SK-N-DZ (cell line): ENCODE measurements around the gene MORN5.

Experiments
- DNase-seq: peaks from one replicate; pipeline ENCODE4 v3.0.0-alpha.2; 2015; ENCODE audit warnings: low spot score

The MORN5 gene

DNA sequence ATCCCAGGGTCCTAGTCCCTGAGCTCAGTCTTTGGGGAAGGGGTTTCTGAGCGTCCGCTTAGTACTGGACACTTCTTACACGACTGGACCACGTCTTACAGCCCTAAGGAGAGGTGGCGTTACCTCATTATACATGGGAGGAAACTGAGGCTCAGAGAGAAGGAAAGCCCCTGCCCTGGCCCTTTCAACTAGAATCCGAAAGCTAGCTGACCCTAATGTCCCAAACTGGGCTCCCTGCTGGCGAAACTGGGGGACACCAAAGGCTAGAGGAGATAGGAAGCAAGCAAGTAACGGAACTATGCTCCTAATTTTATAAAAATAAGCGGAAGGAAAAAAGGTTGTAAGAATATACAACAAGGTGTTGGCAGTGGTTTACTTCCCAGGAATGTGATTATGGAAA, 54.8 kb downstream of the MORN5 start:
- DNase-seq = no peak

DNA sequence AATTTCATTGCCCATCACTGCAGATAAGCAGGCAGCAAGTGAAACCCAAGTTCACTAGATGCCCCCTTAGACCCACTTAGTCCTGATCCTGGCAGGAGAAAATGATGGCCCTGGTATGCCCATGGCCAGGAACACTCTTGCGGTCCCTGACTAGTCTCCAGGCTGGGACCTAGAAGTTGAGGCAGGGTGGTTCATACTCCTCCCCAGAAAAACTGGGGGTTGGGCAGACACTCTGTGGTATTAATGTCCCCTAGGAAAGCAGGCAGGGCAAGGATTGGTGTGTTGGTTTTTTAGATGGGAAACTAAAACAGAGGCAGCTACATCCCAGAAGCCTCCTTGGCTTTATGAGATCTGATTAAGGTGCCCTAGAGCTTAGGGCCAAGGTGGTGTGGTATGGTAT, 56.0 kb downstream of the MORN5 start:
- DNase-seq = no peak

DNA sequence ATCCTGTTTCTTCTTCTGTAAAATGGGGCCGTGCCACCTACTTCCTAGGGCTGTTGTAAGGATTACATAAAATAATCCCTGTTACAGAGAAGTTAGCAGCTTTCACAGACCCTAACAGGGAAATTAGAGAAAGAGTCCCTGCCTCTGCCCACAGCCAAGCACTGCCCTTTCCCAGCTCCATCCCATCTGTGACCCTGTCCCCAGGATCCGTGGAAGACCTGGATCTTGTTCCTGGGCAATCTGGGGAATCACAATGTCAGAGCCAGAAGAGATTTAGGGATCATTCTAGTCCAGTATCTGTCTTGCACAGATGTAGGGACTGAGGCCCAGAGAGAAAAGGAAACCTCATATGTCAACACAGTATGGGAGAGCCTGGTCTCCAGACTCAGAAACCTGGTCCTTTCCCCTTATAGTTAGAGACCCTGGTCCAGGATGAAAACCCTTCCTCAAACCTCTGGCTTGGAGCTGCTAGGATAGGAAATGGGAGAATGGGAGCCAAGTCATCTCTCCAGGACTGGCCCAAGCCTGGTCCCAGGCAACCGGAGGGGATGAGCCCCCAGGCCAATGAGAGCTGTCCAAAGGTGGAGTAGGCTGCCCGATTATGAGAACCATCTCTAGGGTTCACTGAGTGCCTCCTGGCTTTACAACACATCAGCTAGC, 56.6 kb downstream of the MORN5 start:
- no peak for DNase-seq

DNA sequence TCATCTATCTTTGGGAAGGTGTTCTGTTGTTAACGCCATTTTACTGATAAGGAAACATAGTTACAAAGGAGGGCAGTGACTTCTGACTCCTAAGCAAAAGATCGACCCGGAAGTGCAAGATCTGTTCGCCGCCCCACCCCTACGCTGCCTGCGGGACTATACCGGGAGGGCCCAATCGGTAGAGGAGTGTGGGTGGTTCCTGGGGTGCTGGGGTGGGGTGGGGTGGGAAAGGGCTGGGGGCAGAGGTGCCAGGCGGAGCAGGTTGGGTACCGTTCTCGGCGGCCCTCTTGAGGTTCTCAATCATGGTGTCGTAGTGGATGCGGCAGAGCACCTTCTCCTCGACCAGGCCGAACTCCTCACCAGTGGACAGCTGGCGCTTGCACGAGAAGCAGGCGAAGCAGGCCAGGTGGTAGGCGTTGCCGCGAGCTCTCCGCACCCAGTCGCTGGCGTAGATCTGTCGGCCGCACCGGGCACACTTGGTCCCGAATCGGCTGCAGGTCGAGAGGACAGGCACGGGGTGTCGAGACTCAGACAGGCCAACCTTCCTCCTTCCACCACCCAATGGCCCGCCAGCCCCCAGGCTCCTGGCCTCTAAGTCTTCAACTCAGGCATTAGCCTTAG, 57.2 kb downstream of the MORN5 start:
- no peak for DNase-seq

DNA sequence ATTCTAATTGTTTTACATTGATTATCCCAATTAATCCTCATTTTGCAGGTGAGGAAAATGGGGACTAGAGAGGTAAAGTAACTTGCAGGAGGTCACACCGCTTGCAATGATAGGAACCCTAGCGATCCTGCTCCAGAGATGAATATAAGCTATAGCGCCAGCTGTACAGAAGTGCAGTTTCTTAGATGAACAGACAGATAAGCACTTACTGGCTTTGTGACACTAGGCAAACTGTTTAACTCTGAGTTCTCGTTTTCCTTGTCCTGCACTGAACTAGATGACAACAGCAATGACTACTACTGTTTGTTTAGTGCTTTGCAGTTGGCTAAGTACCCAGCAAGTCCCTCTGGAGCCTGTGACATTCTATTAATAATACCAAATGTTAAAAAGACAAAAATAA, 57.9 kb downstream of the MORN5 start:
- DNase-seq = no peak

DNA sequence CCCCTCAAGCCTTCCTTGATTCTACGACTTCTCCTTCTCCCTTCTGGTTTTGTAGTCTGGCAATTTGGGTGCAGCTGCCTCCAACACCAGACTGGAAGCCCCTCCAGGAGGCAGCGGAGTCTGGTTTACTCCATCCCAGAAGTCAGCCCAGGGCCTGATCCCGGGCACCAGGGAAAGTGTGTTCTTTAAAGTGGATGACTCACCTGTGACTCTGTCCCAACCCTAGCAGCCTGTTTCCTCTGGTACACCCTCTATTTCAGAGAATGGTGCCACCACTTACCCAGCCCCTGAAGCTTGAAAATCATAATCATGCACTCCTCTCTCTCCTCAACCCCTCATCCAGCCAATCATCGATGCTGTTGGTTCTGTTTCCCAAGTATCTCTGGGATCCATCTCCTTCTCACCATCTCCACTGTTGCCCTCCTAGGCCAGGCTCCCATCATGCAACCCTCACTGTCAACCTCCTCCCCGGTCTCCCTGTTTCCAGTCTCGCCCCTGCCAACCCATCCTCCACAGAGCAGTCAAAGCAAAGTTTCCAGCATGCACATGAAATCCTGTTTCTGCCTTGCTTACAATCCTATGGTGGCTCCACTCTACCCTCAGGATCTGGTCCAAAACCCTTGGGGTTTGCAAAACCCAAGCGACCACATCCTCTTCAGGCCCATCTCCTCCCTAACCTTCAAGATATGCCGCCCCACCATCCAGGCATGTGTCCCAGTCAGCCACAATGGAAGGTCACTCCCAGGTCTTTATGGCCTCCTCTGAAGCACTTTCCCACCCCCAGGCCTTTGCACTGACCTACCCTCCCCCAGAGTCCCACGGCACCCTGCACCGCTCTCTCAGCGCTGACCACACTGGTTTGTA, 58.6 kb downstream of the MORN5 start:
- no peak for DNase-seq

DNA sequence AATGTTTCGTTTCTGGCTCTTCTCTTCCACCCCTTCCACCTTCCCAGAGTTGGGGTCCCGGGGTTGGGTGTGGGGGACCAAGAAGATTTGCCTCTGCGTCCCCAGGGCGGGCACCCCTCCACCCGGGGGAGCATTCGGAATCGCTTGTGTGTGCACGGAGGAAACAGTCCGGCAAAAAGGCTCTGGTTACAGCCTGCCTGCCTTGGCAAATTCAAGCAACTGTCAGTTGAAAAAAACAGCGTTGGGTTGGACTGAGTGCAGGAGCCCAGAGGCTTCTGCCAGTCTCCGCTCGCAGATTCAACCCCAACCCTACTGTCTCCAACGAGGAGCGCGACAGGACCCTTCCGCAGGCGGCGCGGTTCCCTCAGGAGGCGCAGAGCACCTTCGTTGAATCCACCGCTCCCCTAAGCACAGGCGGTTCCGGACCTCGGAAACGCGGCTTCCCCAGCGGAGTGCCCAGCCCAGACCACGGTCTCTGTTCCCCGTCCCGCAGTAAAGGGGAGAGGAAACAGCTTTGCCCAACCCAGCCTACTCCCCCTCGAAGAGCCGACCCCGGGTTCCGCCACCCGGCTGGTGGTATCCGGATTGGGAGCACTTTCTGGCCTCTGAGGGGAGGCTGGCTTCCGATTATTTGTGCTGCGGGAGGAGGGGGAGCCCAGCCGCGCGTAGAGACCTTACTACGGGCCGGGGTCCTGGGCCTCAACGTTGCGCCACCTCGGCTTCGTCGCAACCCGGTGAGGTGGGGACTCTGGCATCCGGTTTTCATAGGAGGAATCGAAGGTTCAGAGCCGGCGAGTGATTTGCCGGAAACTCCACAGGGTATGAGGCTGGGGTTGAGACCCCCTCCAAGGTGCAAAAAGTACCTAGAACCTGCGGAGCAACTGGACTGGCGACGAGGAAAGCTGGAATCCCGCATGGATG, 59.5 kb downstream of the MORN5 start:
- no peak for DNase-seq

DNA sequence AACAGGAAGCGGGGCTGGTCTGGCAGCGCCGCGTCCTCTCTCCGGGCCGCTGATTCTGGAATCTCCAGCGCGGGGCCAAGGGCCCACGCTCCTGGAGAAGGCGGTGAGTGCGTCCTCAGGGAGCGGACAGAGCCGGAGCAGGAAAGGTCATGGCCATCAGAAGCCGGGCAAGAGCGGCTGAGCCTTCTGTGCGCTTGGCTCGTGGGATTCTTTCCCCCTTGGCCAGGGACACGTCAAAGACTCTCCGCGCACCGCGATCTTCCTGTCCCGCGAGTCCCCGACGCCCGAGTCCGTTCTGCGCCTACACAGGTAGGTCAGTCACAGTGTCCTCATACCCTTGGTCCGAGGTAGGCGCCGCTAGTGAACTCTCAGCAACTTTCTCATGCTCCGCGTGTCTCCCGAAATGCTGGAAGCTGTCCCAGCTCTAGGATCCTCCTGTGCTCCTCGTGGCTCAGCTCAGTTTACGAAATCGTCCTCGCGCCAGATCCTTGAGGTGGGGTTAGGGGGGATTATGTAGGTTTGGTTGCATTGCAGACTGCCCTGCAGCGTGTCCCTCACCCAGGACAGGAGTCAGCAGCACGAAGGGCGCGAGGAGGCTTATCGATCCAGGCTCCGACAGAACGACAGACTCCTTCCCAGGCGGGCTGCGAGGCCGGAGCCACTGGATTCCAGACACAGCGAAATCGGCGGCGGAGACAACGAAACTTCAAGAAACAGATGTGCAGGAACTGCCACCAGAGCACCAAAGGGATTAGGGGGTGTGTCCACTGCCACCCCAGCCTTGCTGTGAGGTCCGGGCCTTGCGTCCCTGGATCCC, 60.4 kb downstream of the MORN5 start:
- DNase-seq = no peak

DNA sequence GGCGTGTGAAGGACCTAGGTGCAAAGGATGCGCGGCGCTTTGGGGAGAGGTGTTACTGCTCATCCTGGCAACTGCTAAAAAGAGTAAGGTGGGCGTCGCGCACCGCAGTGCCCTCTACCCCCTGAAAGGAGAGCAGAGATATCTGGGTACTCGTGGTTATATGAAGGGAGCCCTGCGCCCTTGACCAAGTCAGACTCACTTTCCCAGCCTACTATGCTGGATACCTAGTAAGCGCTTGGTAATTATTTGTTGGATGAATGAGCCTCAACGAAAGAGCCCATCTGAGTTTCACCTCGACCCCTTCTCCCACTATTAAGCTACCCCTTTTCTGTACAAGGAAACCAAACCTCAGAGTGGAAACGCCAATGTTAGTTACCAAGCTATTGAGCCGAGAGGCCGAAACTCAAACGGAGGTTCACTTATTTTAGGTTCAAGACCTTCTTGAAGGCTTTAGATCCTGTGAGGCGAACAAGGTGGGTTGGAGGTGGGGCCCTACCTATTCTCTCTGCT, 61.0 kb downstream of the MORN5 start:
- DNase-seq = no peak

DNA sequence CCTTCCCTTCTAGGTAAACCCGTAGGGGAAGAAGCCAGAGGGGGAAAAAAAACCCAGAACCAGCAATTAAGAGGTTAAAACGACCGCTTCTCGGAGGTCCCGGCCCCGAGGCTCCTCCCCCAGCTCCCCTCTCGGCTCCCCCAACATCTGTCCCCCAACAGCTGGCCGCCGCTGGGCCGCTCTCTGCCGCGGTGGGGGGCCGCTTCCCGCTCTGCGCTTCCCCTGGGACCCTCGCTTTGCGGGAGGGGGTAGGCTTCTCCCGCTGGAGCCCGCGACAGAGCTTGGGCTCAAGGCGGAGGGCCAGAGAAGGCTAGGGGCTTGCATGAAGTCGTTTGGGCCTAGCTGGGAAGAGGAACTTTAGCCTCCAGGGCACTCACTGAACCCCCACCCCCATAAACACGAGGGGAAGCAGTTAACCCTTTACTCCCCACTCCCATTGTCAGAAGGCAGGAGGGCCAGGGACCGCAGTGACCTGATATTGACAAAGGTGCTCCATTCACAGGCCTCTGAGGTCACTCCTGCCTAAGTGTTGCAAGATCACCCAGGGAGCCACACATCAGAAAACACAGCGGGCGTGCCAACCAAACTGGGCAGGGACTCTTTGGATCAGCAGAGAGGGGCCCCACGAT, 61.6 kb downstream of the MORN5 start:
- DNase-seq = no peak

DNA sequence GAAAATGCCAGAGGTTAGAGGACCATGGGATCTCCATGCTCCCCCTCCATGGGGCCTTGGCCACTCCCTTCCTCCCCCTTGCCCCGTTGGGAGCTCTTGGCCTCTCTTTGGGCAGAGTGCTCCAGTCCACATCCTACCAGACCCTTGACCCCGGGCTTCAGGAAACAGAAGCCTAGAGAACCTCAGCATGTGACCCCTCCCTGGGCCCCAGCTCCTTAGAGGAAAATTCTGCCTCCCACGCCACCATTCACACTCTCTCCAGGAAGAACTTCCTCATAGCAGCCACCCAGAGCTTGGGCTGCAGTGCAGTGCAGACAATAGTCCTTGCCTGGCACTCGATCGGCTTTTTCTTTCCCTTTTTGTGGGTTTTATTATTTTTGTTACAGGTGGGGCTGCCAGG, 63.1 kb downstream of the MORN5 start:
- DNase-seq = no peak

DNA sequence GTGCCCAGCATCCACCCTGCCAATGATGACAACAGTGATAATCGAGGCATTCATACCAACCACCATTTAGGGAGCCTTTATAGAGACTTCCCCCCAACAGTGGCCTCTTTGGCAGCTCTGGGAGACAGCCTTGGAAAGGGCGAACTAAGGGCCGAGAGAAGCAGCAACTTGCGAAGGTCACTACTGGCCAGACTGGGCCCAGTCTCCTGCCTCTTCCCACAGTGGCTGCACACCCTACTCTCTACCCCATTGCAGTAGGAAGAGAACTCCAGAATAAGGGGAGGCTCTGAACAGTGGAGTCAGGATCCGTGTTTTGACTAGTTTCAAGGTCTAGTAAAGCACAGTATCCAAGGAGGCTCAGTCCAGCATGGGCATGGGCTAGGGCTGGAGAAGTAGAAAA, 63.7 kb downstream of the MORN5 start:
- DNase-seq = no peak

DNA sequence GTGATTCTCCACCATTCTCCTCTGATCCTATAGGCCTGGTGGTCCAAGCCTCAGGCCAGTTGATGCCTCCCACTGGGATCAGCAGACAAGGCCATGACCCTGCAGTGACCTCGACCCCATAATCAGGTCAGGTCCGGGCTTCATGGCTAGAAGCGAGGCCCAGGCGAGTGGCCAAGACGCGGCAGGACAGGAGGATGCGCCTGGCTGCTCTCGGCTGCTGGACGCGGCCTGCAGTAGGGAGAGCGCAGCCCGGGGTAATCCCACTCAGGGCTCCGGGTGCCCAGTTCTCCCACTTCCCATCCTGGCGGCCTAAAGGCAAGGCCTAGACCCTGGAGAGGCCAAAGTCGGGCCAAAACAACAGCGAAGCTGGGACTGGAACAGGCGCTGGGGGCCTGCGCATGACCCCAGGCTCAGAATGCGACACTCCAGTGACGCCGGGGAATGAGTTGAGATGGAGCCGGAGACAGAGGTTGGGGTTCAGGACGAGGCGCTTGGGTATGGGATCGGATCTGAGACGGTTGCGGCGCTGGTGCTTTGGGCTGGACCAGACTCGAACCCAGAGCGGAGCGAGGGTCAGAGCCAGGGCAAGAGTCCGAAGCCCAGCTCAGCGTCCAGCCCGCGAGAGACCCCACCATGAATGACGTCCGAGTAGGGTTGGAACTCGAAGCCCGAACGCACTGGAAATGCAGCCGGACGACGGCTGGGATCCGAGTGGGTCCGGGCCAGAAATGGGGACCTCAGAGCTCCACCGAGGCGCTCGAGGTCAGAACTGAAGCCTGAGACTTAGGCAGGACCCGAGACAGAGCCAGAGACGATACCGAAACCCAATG, 65.8 kb downstream of the MORN5 start:
- DNase-seq = no peak

DNA sequence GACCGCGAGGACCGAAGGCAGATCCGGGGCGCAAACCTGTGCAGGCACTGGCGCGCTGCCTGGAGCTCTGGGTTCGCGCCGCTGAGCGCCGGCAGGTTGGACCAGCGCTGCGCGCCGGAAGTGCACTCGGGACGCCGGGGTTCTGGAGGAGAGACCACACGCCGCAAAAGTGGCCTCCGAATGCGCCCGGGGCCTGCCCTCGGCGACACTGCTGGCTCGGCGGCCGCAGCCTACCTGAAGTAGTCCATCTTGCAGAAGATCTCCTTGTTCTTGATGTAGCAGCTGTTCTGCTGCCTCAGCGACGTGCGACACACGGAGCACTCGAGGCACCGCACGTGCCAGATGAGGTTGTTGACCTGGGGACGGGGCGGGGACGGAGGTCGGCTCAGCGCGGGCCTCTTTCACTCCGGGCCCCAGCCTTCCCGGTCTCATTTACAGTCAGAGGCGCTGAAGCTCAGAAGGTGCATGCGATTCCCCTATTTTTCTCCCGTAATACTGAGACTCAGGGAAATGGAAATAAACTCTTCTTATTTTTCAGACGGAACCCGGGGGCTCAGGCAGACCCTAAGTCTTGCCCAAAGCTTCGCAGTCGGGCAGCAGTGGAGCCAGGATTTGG, 66.5 kb downstream of the MORN5 start:
- no peak for DNase-seq

DNA sequence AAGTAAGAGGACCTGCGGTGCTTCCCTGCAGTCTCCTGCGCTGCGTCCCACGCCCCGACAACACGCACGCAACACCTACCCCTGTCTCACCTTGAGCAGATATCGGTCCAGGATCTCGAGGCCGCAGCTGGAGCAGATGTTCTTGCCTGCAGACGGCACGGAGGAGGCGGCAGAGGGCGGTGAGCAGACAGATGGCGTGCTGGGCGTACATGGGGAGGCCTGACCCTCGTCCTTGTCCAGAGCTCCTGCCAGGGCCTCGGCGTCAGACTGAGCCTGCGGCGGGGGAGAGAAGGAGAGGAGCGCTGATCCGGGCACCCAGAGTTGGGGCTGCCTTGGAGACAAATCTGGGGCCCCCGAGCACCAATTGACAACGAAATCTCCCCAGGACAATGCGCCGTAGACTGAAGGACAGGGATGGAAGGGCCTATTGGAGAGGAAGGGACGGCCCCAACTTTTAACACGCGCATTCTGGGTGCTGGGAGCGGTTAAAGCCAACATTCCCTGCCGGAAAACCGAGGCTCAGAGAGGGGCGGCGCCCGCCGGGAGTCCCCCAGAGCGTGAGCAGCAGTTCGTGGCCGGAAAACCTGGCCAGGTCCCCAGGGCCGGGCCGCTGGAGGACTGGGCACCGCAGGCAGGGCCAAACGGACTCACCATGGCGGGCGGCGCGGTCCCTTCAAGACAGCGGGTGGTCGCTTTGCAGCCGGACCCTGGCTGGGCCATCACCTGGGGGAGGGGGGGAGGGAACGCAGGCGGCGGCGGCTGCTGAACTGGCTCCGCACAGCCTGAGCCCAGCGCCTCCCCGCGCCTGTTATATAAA, 67.3 kb downstream of the MORN5 start:
- no peak for DNase-seq

DNA sequence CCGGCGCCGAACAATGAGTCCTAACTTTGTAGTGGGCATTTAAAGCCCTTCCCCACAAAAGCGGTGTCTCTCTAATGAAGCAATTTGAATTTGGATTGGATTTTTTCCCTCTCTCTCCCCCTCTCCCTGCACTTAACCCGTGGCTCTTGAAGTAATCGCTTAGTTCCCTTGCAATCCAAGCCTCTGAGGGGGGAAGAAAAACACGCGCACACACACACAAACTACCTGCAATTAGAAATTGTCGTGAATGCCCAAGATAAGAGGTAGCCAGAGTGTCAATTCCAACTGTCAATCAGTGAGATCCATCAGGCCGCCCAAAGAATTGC, 67.8 kb downstream of the MORN5 start:
- no peak for DNase-seq

DNA sequence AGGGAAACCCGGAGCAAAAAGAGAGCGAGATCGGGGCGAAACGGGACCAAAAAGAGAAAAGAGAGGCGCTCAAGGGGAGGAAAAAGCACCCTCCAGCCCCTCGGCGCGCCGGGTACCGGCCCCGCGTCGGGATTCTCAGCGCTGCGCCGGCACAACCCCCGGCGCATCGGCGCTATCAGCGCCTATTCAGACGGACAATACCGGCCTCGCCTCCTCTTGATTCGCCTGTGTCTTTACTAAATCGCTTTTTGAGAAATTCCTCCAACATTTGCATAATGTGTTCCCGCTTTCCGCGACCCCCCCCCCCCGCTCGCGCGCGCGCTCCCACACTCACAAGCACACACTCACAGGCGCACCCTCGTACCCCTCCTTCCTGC, 68.5 kb downstream of the MORN5 start:
- DNase-seq = no peak
